Neural crest cell (in vitro differentiated cells): ENCODE data around the gene PCMTD2. TPM values are rescaled to one million over a fixed set of nuclear protein-coding genes. Genes with fewer than 3 reads are reported as not detected.
A peak's percentile ranks its signal among the peaks of the same experiment; 100 is the strongest.

Experiments used
- DNase-seq: peaks from one replicate; pipeline ENCODE4 v3.0.0; 2021; ENCODE audit warnings: low read depth, mixed read lengths, low spot score
- H3K27ac Mint-ChIP-seq: one replicate; pipeline ENCODE4 v1.8.0; 2021; ENCODE audit warnings: mild to moderate bottlenecking, mixed read lengths; ENCODE audit not compliant: unreplicated experiment
- H3K27me3 Mint-ChIP-seq: 2 replicates; pipeline ENCODE4 v1.8.0; 2021; ENCODE audit warnings: low read depth, mild to moderate bottlenecking, mixed read lengths
- H3K36me3 Mint-ChIP-seq: 2 replicates; pipeline ENCODE4 v1.8.0; 2021; ENCODE audit warnings: low read depth, mild to moderate bottlenecking, mixed read lengths
- H3K4me1 Mint-ChIP-seq: 2 replicates; pipeline ENCODE4 v1.8.0; 2021; ENCODE audit warnings: mixed read lengths
- H3K4me3 Mint-ChIP-seq: one replicate; pipeline ENCODE4 v1.8.0; 2021; ENCODE audit warnings: mild to moderate bottlenecking, mixed read lengths
- H3K9me3 Mint-ChIP-seq: 2 replicates; pipeline ENCODE4 v1.8.0; 2021; ENCODE audit warnings: mixed read lengths
- total RNA-seq: library from RNA; stranded (reverse); gene quantifications from 2 replicates; pipeline ENCODE4 v1.2.1, GENCODE V29; 2021
- TF ChIP-seq, protein P1 (sequence below): fragments of 200-600 bp; sonication (generic); conservative IDR thresholded peaks from 2 replicates; pipeline ENCODE4 v1.5.0; 2021; ENCODE audit warnings: antibody characterized with exemption, mild to moderate bottlenecking

PCMTD2 gene
- total RNA-seq, 1 donor from 2014 or later, result 61.6 TPM

GRCh38 chr20:64254156-64254555, 1.4 kb upstream of the PCMTD2 start:
- TF ChIP-seq, protein P1, sequence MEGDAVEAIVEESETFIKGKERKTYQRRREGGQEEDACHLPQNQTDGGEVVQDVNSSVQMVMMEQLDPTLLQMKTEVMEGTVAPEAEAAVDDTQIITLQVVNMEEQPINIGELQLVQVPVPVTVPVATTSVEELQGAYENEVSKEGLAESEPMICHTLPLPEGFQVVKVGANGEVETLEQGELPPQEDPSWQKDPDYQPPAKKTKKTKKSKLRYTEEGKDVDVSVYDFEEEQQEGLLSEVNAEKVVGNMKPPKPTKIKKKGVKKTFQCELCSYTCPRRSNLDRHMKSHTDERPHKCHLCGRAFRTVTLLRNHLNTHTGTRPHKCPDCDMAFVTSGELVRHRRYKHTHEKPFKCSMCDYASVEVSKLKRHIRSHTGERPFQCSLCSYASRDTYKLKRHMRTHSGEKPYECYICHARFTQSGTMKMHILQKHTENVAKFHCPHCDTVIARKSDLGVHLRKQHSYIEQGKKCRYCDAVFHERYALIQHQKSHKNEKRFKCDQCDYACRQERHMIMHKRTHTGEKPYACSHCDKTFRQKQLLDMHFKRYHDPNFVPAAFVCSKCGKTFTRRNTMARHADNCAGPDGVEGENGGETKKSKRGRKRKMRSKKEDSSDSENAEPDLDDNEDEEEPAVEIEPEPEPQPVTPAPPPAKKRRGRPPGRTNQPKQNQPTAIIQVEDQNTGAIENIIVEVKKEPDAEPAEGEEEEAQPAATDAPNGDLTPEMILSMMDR, result no peak
- Mint-ChIP-seq H3K4me1 (peaks cover 30% of the 10 kb centered on the region), H3K27me3 (peaks cover 36% of the 10 kb centered on the region), H3K27ac (no peak overlapping the region), H3K36me3 (no peaks in the 10 kb centered on the region), H3K4me3 (peak overlapping the region; percentile 83), H3K9me3 (no peaks in the 10 kb centered on the region)
- no peak for DNase-seq

- Mint-ChIP-seq H3K36me3 (no peaks in the 10 kb centered on the region), H3K9me3 (no peaks in the 10 kb centered on the region), H3K27me3 (peaks cover 31% of the 10 kb centered on the region), H3K4me3 (peak overlapping the region; percentile 83), H3K4me1 (peaks cover 30% of the 10 kb centered on the region), H3K27ac (no peak overlapping the region)
- TF ChIP-seq, protein P1, result no peak
- no peak for DNase-seq
These were observed 782 bp upstream of the PCMTD2 start for GRCh38 chr20:64254571-64255360.

- Mint-ChIP-seq H3K27me3 (peaks cover 15% of the 10 kb centered on the region), H3K4me1 (peaks cover 37% of the 10 kb centered on the region)
- no peak for DNase-seq
These were observed 861 bp downstream of the PCMTD2 start for GRCh38 chr20:64256282-64256935.

DNA sequence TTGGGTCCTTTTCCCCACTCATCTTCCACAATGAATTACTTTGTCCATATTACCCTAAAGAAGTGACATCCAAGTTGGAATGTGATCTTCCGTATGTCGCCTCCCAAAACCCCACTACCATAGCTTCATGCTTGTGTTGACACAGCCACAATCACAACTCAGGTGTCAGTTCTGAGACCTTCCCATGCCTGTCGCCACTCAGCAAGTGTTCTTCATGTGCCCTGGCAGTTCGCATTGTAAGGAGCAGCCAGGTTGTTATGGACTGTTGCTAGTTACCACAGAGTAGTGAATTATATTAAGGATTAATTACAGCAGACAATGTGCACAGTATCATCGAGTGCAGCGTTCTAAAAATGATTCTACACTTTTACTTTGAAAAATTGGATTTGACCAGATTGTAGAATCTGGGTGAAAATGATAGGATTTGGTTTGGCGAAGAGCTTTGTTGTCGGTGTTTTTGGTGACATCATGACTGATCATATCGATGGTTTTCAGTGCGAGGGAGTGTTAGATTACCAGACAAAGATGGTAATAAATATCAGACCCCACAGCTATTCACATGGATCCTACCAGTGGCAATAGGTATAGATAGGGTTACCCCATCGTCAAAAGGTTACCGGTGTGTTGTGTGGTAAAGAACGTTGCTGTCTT, 1.7 kb downstream of the PCMTD2 start:
- Mint-ChIP-seq H3K9me3 (no peaks in the 10 kb centered on the region), H3K27ac (no peak overlapping the region), H3K27me3 (peaks cover 8% of the 10 kb centered on the region), H3K4me3 (peak overlapping the region; percentile 96), H3K36me3 (no peaks in the 10 kb centered on the region), H3K4me1 (peaks cover 38% of the 10 kb centered on the region)
- TF ChIP-seq, protein P1, result no peak
- DNase-seq, result no peak

More at GRCh38 chr20:64256282-64256935, 861 bp downstream of the PCMTD2 start:
- Mint-ChIP-seq H3K4me3 (peak overlapping the region; percentile 96), H3K27ac (peak overlapping the region; percentile 97), H3K36me3 (no peaks in the 10 kb centered on the region), H3K9me3 (no peaks in the 10 kb centered on the region)
- TF ChIP-seq, protein P1, result no peak

GRCh38 chr20:64258071-64258823, 2.7 kb downstream of the PCMTD2 start:
- peak overlapping the region; percentile 74 for H3K4me3 Mint-ChIP-seq

More at GRCh38 chr20:64258071-64258823, 2.7 kb downstream of the PCMTD2 start:
- no peak for DNase-seq
- H3K9me3 Mint-ChIP-seq, result no peaks in the 10 kb centered on the region
- no peaks in the 10 kb centered on the region for H3K36me3 Mint-ChIP-seq
- H3K27me3 Mint-ChIP-seq, result no peaks in the 10 kb centered on the region
- no peak overlapping the region for H3K27ac Mint-ChIP-seq
- peaks cover 38% of the 10 kb centered on the region for H3K4me1 Mint-ChIP-seq
- TF ChIP-seq, protein P1, result no peak
